GM12875 (cell line): ENCODE measurements around the gene ENDOU.

Experiments used
- H3K4me3 ChIP-seq: one replicate; pipeline ENCODE4 v1.5.1; 2011; ENCODE audit warnings: low read depth, low read length, control low read depth
- CTCF ChIP-seq: IDR thresholded peaks from 2 replicates; pipeline ENCODE4 v1.5.1; 2011; ENCODE audit warnings: low read depth, mild to moderate bottlenecking, control low read depth, inconsistent platforms, low read length, moderate library complexity, borderline replicate concordance; ENCODE audit not compliant: insufficient read depth

Gene ENDOU

GRCh38 chr12:47737936-47738594 lies 12.8 kb upstream of the ENDOU start:
- TF ChIP-seq CTCF, result no peak
- H3K4me3 ChIP-seq, result no peak overlapping the region

GRCh38 chr12:47736877-47737676 lies 11.8 kb upstream of the ENDOU start:
- no peak overlapping the region for H3K4me3 ChIP-seq

GRCh38 chr12:47736216-47736615 lies 10.9 kb upstream of the ENDOU start:
- no peak for TF ChIP-seq CTCF
- H3K4me3 ChIP-seq, result no peak overlapping the region

More at GRCh38 chr12:47736877-47737676, 11.8 kb upstream of the ENDOU start:
- no peak for TF ChIP-seq CTCF

- no peak for TF ChIP-seq CTCF
- no peak overlapping the region for H3K4me3 ChIP-seq
These were observed 10.4 kb upstream of the ENDOU start for GRCh38 chr12:47735649-47736048.

GRCh38 chr12:47734725-47735480 lies 9.6 kb upstream of the ENDOU start:
- TF ChIP-seq CTCF, result no peak
- no peak overlapping the region for H3K4me3 ChIP-seq

- H3K4me3 ChIP-seq, result no peak overlapping the region
- no peak for TF ChIP-seq CTCF
These were observed 7.9 kb upstream of the ENDOU start for GRCh38 chr12:47733142-47733541.

GRCh38 chr12:47732504-47732903 lies 7.2 kb upstream of the ENDOU start:
- TF ChIP-seq CTCF, result no peak
- no peak overlapping the region for H3K4me3 ChIP-seq
